A673 (cell line): ENCODE data around the gene TAGLN2.

Experiments used
- CTCF ChIP-seq: fragments of 300-800, 200-600 bp; sonication (generic); conservative IDR thresholded peaks from 2 replicates; pipeline ENCODE4 v1.5.1; 2017; ENCODE audit warnings: low read depth, mild to moderate bottlenecking, antibody characterized with exemption, low read length, moderate library complexity, mixed read lengths
- EZH2 ChIP-seq: fragments of 200-600 bp; sonication (generic); IDR thresholded peaks from 2 replicates; pipeline ENCODE4 v1.6.1; 2017; ENCODE audit warnings: borderline replicate concordance, low read depth, mild to moderate bottlenecking, mixed read lengths, antibody characterized with exemption, low read length; ENCODE audit not compliant: poor library complexity, severe bottlenecking

- TF ChIP-seq CTCF (no peak), EZH2 (no peak)
Measured at GRCh38 chr1:159952932-159953331, 27.6 kb upstream of the TAGLN2 start.
